ENCODE data around the gene DESI1. TPM values are rescaled to one million over a fixed set of nuclear protein-coding genes. Genes with fewer than 3 reads are reported as not detected.

DESI1 gene
- total RNA-seq = 25.2 and 94.4 TPM in 2 replicates

GRCh38 chr22:41620589-41621098, at the start of gene DESI1:
Gene DESI1, minus strand, starts transcription at chr22:41621043. Its CDS starts 204 bp downstream, at chr22:41620839.

DNA sequence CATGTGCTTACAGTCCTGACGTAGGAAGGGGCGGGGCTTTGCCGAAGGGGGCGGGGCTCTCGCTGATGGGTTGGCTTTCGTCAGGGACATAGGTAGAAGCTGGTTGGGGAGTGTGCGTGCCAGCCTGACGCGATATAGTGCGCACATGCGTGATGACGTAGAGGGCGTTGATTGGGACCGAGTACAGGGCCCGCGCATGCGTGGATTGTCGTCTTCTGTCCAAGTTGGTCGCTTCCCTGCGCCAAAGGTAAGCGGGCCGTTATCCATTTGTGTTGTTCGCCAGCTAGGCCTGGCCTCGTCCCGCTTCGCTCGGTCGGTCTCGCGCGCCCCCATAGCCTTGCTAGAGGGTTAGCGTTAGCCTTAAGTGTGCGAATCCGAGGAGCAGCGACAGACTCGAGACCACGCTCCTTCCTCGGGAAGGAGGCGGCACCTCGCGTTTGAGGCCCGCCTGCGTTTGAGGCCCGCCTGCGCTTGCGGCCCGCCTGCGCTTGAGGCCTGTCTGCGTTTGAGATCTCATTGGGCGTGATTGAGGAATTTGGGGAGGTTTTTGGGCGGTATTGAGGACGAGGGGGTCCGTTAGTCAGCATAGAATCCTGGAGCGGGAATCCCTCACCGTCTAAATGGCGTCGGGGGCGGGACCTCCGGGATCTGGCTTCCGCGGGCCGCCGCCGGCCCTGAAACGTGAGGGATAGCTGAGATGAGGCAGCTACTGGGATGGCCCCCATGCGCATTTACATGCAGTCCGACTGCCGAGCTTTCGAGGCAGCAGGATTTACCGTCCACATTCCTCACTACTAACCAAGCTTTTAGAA, 462 bp upstream of the DESI1 start, which contains the start of gene XRCC6:
TSS of gene XRCC6 (plus strand) at position 197 of the 812 bp plus-strand sequence. CDS start 710 bp downstream, outside the sequence.

DNA sequence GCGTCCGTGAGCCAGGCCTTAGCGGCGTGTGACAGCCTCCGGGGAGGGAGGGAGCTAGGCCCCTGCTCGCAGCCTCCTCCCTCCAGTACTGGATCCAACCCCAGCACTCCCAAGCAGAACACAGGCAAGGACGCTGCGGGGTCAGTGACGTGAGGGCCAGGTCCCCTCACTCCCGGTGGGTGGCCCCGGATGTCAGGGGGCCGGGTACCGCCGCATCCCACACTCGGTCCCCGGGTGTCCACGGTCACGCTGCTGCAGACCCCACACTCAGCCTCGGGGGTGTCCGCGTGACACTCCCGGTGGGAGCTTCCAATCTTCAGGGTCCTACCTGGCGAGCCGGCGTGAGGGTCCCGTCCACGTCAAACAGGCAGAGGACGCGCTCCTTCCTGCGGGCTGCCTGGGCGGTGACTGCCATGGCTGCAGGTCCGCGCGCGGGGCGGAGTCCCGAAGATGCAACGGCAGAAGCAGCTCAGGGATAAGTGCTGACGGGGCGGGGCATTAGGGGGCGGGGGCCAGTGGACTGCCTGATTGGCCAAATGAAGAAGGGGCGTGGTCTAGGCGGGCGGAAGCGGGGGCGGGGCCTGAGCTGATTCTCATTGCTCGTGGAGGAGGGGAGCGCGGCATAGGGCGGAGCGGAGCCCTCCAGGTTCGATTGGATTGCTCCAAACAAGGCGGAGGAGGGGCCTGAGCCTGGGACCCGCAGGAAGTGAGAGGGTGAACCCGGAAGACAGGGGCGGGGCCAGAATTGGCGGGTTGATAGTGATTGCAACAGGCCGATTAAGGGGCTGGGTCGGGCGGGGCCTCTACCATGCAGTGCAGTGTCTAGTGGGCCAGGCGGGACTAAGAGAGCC, 31.2 kb downstream of the DESI1 start, which contains the start of gene PMM1:
TSS of gene PMM1 (minus strand) at position 450 of the 851 bp plus-strand sequence. CDS start at position 415, 35 bp downstream.

Other genes with a start within 250 kb of the DESI1 start
- 5.4 and 7.6 TPM in 2 replicates for gene TEF, start 239.1 kb downstream of the DESI1 start, total RNA-seq
- 19.7 and 31.9 TPM in 2 replicates for gene TOB2, start 174.2 kb downstream of the DESI1 start, total RNA-seq
- gene PHF5A, start 152.4 kb downstream of the DESI1 start, total RNA-seq = 42.9 and 62.2 TPM in 2 replicates
- 83.1 and 104 TPM in 2 replicates for gene ACO2, start 151.9 kb downstream of the DESI1 start, total RNA-seq
- gene POLR3H, start 76.6 kb downstream of the DESI1 start, total RNA-seq = 11.4 and 13.8 TPM in 2 replicates
- gene CSDC2, start 60.0 kb downstream of the DESI1 start, total RNA-seq = 0.07 TPM in 1 of 2 replicates, not detected in the other
- gene PMM1, start 31.2 kb downstream of the DESI1 start, total RNA-seq = 48.1 and 48.8 TPM in 2 replicates
- 371 and 399 TPM in 2 replicates for gene XRCC6, start 252 bp upstream of the DESI1 start, total RNA-seq
- 139 and 154 TPM in 2 replicates for gene SNU13, start 67.8 kb upstream of the DESI1 start, total RNA-seq
- not detected in 2 replicates for gene MEI1, start 78.5 kb upstream of the DESI1 start, total RNA-seq
- 8.5 and 12.6 TPM in 2 replicates for gene CCDC134, start 179.6 kb upstream of the DESI1 start, total RNA-seq
- 84.0 and 103 TPM in 2 replicates for gene SREBF2, start 212.1 kb upstream of the DESI1 start, total RNA-seq

All from airway epithelial cell (primary cell).